HG03520 (cell line): ENCODE results near the gene EIPR1.

Experiments
- ATAC-seq: cut with Tn5 transposase; IDR thresholded peaks from one replicate; pipeline ENCODE4 v1.9.1; 2021; ENCODE audit warnings: mild to moderate bottlenecking, moderate library complexity; ENCODE audit not compliant: unreplicated experiment

EIPR1 gene

DNA sequence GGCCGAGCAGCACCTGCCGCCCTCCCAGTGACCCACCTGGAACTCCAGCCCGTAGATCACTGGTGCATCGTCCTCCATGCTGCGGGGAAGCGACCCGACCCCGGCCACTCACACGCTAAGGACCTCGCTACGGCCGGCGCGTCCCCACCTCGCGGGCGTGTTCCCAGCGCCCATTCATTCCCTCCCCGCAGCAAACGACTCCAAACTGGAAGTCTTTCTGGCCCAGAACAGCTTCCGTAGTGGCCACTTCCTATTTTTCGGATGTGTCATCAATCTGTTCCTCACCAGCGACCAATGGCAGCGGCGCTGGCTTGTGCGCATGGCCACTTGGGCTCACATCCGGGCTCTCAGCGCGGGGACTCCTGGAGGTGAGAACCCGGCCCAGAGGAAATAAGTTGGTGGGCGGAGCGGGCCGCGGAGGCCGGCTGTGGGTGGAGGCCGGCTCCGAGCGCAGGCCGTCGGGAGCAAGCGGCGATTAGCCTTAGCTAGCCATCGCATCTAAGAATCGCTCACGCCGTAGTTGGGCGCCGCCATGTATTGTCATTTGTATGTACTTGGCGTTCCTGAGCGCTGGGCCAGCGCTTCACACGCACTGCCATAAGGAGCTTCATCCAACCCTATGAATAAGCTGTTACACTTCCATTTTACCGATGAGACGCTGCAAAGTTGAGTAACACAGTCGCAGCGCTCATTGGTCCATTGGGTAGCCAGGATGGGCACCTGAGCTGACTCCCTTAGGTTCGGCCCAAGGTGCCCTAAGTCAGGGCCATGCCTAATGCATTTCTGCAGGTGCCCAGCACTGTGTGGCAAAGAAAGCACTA is at the start of gene EIPR1:
Gene EIPR1 (minus strand): TSS at position 207 of the 821 bp plus-strand sequence. CDS start 129 bp downstream, at position 78.
- ATAC-seq: peak; percentile 78

DNA sequence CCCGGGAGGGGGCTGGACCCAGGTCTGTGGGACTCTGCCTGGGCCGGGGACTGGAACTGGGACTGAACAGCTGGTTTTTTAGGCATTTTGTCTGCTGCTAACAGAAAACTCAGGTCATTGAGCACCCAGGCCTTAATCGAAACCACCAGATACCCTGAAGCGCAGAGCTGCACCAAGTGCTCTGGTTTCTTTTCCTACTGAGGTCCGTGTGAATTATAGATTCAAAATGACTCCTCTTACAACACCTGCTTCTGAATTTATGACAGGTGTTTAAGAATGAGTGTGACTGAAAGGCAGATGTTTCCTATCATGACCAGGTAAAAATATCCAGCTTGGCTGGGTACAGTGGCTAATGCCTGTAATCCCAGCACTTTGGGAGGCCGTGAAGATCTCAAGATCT is 49.7 kb upstream of the EIPR1 start:
- peak; percentile 56 for ATAC-seq

DNA sequence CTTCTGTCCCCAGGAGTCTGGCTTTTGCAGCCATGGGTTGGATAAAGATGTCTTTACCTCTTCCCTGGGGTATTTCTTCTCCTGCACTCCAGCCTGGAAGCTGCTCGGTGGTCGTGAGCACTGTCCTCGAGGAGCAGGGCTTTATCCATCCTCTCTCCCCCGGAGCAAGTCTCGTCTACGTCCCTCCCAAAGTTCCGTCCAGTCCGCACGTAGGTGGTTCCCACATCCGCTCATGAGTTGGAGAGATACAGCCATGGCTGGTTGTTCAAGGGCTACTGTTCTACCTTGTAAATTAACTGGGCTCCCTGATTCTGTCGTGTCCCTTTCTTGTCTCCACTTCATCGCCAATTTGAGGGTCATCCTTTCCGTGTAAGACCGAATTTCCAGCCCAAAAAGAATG is 49.0 kb upstream of the EIPR1 start:
- no peak for ATAC-seq

DNA sequence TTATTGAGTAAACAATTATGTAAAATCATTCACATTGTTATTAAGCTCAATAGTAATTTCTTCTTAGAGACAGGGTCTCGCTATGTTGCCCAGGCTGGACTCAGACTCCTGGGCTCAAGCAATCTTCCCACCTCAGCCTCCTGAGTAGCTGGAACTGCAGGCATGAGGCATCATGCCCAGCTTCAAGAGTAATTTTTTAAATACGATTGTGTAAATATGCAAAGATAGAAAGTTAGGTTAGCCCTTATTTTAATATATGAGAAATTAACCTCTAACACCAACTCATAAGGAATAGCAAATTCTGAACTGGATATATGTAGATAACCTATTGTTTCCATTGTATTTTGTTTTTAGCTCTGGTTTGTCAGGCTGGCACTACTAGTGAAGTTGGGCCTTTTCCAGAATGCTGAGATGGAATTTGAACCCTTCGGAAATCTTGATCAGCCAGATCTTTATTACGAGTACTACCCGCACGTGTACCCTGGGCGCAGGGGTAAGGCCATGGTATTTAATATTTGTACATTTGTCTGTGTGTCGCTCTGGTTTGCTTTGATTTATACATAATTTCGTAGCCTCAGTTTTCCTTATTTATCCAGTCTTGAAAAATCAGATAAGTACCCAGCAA is 46.7 kb upstream of the EIPR1 start:
- ATAC-seq: no peak

DNA sequence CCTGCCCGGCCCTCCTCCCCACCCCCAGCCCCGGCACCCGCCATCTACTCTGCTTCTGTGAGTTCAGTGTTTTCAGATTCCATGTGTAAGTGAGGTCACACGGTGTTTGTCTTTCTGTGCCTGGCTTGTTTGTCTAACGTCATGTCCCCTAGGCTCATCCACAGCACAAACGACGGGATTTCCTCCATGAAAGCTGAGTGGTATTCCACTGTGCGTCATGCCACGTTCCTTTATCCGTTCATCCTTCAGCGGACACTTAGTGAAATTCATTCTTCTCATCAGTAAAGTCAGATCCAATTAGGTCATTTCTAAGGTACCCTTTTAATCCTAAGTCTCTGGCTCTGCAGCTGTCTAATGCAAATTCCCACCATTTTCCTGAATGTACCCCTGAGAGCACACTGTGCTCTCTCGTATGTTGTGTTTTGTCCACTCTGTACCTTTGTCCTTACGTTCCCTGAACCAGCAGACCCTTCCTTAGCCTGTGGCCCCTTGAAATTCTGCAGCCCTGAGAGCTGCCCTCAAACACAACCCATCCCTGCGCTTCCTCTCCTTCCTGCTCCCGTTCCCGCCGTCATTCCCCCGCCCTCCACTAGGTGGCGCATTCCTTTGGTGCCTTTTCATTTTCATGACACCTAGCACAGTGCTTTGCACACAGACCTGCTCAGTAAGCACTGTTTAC is 46.0 kb upstream of the EIPR1 start:
- peak; percentile 56 for ATAC-seq

DNA sequence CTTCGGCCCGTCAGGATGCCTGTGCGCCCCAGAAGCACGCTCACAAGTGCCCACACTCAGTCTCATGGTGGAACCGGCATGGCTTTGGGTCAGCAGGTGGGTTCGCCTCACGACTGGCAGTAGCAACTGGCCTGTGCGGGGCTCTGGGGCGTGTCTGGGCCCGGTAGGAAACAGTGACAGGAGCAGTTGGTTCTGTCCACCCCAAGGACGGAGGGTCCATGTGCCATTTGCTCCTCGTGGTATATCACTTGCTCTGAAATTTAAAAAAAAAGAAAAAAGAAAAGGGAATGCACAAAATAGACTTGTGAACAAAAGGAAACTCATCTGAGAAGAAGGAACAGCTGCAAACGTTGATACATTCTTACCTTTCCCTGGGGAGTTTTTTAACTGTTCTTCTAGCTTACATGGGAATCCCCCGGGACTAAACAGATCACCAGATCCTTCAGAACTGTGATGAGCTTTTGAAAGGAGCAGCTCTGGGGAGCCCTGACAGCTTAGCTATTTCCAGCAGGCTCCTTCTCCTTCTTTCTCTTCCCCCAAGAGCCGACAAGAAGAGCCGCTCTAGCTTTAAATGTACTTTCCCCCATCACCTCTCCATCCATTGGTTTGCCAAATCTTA is 44.7 kb upstream of the EIPR1 start:
- ATAC-seq: no peak

DNA sequence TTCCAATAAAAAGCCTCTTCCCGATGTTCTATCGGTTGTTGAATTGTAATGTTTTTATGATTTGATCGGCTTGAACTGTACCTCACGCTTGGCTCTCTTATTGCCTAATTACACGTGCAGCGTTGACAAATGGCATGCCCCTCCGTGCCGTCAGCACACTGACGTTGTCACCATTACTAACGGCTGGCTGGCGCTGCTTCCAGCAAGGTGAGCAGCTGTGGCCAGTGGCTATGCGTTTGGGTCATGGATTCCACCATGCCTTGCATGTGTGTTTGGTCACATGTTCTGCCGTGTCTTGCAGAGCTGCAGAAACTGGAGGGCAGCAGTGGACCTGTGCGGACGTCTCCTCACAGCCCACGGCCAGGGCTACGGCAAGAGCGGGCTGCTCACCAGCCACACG is 44.0 kb upstream of the EIPR1 start:
- no peak for ATAC-seq

DNA sequence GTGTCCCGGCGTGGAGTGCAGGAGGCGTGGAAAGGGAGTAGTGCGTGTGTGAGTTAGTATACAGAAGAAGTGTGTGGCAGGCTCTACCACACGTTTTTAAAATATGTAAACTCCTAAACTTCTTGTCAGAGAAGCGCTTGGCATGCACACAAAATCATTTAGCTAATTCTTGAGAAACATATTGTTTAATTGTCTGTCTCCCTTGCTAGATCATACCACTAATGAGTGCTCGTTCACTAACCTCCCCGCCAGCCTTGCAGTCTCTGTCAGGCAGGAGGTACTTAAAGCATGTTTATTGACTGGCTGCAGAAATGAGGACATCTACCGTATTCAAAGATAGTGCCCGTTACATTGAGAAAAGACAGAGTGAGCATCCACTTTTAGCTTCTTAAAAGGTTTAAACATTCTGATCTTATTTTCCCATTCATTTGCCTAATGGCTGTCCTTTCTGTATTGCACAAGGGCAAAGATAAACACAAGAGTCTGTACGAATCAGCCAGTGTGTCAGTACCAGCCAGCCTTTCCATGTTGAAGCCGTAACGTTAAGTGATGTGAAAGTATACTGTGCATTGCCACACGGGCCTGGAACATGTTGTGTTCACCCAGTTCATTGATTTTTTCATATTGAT is 43.3 kb upstream of the EIPR1 start:
- ATAC-seq: no peak

DNA sequence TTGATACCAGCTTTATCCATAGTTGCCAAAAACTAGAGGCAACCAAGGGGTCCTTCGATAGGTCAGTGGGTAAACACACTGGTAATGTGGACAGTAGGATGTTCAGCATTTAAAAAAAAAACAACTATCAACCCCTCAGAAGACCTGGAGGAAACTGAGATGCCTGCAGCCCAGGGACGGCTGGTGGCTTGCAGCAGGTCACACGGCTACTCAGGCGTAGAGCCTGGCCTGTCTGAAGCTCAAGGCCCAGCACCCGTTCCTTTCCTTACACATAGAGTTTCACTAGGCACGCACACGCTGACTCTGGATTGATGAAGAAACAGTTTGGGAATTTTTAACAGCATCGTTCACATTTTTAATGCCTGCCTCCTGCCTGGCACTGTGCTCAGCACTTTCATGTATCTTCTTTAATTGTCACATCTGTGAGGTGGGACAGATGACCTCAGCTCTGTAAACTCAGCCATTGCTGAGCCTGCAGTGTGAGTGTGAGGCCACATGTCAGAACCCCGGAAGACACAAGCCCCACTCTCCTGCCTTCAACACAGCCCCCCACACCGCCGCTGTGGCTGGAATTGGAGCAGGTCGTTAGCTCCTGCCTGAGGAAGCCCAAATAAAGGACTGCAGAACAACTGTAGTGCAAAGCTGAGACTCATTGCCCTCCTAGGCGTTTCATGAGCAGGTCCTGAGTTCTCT is 42.6 kb upstream of the EIPR1 start:
- ATAC-seq: no peak

DNA sequence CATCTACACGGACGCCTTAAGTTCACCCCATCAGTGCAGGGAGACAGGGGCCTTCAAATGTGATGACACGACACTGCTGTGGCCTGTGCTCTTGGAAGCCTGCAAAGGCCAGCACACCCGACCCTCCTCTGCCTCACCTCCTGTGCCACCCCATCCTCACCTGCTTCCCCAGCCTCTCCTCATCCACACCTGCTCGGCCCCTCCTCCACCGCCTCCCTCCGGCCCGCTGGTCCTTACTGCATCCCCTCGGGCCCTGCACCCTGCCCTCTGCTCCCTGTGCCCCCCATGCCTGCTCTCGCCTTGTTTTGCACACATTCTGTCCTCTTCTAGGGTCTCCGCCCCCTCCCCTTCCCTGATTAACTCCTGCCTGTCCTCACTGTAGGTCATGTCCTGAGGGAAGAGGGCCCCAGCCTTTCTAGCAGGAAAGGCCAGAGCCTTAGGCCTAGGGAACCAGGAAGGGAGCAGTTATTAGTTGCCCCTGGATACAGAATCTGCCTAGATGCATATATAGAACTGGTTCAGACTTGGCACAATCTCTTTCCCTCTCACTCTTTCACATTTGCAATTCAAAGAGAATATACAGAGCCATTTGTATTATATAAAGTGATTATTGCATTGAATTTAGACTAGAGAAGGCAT is 41.3 kb upstream of the EIPR1 start:
- ATAC-seq: no peak

DNA sequence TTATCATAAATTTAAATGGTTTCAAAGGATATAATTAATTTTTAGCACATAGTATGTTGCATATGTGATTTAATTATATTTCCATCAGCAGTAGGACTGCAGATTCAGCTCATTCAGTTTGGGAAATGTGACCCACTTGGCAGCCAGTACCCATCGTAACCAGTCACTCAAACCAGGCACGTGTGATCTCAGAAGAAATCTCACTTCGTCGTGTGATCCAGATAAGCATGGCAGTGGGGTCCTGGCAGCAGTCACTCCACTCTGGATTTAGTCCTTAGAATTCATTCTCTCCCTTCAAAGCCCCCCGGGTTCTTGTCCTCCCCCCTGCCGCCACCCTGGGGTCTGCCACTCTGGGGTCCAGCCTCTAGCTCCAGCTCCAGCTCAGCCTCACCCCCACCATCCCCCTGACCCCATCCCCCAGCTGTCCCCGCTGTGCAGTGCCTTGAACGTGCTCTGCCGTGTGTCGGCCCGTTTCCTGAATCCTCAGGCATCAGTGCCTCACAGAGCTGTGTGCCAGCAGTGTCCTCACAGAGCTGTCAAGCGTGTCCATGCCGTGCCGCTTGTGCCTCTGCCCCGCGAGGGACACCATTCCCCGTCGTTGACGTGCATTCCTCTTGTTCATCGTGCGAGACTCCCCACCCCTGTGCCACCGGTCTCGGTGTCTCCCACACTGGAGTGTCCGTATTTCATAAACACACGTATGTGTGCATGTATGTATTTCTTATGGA is 36.7 kb upstream of the EIPR1 start:
- no peak for ATAC-seq

DNA sequence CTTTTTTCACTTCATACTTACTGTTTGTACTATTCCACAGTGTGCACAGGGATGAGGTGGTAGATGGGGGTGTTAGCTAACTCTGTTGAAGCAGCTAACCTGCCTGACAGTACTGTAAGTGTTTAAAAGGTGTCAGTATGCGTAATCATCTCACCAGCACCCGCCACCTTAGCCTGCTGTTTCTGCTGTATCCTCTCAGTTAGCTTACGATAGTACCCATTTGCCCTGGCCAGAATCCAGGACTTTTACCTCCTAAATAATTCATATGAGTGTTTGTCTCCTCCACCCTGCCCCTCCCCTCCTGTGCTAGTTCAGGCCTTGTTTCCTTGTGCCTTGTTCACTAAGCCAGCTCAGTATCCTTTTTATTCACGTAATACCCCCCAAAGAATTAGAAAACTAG is 36.1 kb upstream of the EIPR1 start:
- ATAC-seq: no peak

DNA sequence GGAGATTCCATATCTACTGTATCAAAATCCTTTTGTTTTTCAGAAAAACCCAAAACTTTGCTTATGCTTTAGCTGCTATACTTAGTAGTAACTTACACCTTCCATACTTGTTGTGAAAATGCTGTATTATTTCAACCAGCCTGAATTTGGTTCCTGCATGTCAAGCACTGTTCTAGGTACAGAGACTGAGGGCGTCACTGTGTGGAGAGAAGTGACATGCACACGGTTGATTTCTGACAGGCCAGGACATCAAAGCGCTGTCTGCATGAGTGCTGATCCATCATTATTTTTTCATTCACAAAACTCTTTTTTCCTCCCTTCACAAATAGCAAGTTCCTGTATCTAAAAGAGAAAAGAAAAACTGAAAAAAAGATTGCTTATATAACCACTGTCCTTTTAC is 33.5 kb upstream of the EIPR1 start:
- no peak for ATAC-seq

DNA sequence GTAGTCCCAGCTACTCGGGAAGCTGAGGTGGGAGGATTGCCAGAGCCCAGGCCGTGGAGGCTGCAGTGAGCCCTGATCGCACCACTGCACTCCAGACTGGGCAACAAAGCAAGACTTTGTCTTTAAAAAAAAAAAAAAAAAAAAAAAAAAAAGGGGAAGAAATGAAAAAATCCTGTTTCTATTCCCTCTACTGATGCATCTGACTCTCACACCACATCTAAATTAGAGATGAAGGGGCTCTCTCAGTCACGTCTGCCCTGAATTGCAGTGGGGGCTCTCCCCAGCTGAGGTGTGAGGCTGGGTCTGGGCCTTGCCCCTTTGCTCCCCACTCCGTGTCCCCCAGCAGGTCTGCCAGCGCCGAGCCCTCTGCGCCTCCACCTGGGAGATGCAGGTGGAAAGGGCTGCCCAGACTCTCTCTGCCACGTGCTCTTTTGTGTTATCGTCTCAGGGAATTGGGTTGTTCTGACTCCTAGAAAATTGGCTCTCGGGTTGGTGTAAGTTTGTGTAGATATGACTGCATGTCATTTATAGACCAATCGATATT is 32.1 kb upstream of the EIPR1 start:
- no peak for ATAC-seq

DNA sequence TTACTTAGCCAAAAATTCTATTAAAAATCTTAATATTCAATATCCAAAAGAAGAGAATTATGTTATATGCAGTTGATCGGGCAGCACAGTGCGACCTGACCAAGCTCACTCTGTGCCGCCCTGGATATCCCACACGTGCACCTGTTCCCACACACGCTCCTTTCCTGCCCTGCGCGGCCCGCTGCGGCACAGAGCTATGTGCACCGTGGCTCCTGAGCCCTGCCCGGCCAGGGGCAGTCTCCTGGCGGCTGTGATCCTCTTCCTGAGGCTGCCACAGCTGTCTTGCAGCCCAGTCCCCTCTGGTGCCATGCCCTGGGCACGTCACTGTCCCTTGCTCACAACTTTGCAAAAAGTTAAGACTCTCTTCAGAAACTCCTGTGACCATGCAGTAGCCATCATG is 31.2 kb upstream of the EIPR1 start:
- no peak for ATAC-seq

DNA sequence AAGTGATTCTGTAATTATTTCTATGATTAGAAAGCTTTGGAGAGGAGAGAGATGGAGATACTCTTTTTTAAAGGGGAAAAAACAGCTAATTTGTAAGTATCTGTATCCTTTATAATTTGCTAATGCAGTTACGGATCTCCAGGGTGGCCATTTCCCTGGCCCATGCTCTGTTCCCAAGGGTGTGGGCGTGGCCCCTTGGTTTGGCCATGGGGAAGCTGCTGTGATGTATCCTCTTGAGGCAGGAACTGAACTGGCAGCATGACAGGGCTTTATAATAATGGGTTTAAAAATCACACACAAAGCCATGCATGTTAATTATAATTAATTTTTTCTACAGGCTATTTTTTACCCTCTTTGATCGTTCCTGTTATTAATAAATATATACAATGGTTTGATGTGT is 28.9 kb upstream of the EIPR1 start:
- ATAC-seq: no peak

DNA sequence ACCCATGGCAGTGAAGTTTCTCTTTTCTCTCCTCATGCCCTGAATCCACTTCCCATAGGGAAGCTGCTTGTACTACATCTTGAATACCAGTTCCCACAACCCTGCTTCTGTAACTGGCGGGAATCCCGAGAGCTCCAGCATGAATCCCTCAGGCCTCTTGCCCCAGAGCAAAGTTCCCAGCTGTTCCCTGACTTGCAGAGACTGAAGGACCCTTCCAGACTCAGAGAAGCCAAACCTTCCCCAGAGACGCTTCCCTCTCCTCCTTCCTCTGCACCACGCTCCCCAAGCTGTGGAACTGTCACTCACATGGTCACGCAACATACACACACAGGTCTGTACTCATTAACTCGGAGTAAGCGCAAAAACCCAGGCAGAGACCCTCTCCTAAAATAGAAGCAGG is 28.3 kb upstream of the EIPR1 start:
- no peak for ATAC-seq

DNA sequence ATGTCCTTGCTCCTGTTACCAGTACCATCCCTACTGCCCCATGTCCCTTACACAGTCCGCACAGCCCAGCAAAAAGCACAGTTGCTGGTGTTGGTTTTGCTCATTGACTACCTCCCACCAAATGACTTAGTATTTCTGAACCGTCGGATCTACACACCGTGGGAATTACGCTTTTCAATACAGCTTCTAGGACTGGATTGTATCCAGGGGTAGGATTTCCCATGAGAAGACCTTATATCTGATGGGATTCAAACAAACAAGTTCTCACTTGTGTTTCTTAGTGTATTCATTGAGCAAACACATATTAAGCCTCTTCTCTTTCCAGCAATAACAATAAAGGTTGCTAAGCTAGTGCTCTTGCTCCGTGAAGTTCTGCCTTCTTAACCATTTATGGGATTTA is 27.7 kb upstream of the EIPR1 start:
- no peak for ATAC-seq

DNA sequence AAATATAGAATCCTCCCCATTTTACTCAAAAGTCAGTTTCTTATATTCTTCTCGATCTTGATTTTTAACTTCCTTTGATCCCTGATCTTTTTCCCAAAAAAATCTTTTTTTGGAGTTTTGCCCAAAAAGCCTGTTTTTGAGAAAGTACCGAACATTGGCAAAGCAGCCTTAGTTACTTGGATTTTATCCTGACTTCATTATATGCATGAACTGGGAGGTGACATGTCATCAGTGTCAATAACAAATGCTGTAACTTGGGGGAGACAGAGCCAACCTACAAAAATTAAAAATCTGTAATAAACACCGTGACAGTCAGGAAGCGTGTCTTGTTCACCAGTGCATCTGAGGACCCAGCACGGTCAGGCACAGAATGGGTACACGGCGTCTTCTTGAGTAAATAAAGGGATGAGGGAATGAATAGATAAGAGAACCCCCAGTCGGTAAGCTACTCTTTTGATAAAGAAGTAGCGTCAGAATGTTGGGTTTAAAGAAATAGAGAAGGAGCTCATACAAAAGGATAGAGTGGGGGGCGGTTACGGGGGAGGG is 26.8 kb upstream of the EIPR1 start:
- ATAC-seq: no peak
